ENCODE results near the gene AVEN. TPM values are rescaled to one million over a fixed set of nuclear protein-coding genes. Genes with fewer than 3 reads are reported as not detected.

AVEN gene
- total RNA-seq, 2 donors from 2014 or later, result 12.9 to 18.9 TPM

- no peaks in the 10 kb centered on the region for H3K4me1 ChIP-seq
- H3K9me3 ChIP-seq, result no peaks in the 10 kb centered on the region
- H3K27ac ChIP-seq, result no peak overlapping the region
- TF ChIP-seq CTCF (IDR thresholded peaks at IDR 0.05), result no peak
- H3K4me3 ChIP-seq, result no peak overlapping the region
- no peaks in the 10 kb centered on the region for H3K27me3 ChIP-seq
- DNase-seq (ENCODE audit: low spot score), result no peak
- H3K36me3 ChIP-seq, result no peaks in the 10 kb centered on the region
Measured at GRCh38 chr15:33844597-33844996, 194.4 kb downstream of the AVEN start.

GRCh38 chr15:33844186-33844585 is 194.8 kb downstream of the AVEN start:
- Histone ChIP-seq H3K9me3 (no peaks in the 10 kb centered on the region), H3K27ac (no peak overlapping the region), H3K4me1 (no peaks in the 10 kb centered on the region), H3K27me3 (no peaks in the 10 kb centered on the region), H3K4me3 (no peak overlapping the region), H3K36me3 (no peaks in the 10 kb centered on the region)
- no peak for DNase-seq (ENCODE audit: low spot score)
- TF ChIP-seq CTCF (IDR thresholded peaks at IDR 0.05), result no peak

GRCh38 chr15:33840615-33841014 is 198.4 kb downstream of the AVEN start:
- H3K27ac ChIP-seq, result no peak overlapping the region
- no peaks in the 10 kb centered on the region for H3K4me1 ChIP-seq
- H3K9me3 ChIP-seq, result no peaks in the 10 kb centered on the region
- H3K27me3 ChIP-seq, result no peaks in the 10 kb centered on the region
- H3K36me3 ChIP-seq, result no peaks in the 10 kb centered on the region
- H3K4me3 ChIP-seq, result no peak overlapping the region
- DNase-seq (ENCODE audit: low spot score), result no peak
- no peak for TF ChIP-seq CTCF (IDR thresholded peaks at IDR 0.05)

- H3K9me3 ChIP-seq, result no peaks in the 10 kb centered on the region
- H3K27ac ChIP-seq, result no peak overlapping the region
- no peak for TF ChIP-seq CTCF (IDR thresholded peaks at IDR 0.05)
- H3K27me3 ChIP-seq, result no peaks in the 10 kb centered on the region
- H3K36me3 ChIP-seq, result no peaks in the 10 kb centered on the region
- H3K4me1 ChIP-seq, result no peaks in the 10 kb centered on the region
- H3K4me3 ChIP-seq, result no peak overlapping the region
- no peak for DNase-seq (ENCODE audit: low spot score)
Measured at GRCh38 chr15:33839540-33839939, 199.5 kb downstream of the AVEN start.

GRCh38 chr15:33837294-33837693 is 201.7 kb downstream of the AVEN start:
- no peak for TF ChIP-seq CTCF (IDR thresholded peaks at IDR 0.05)
- Histone ChIP-seq H3K27ac (no peak overlapping the region), H3K4me1 (no peaks in the 10 kb centered on the region)

More at GRCh38 chr15:33837294-33837693, 201.7 kb downstream of the AVEN start:
- no peaks in the 10 kb centered on the region for H3K9me3 ChIP-seq
- no peaks in the 10 kb centered on the region for H3K36me3 ChIP-seq
- H3K27me3 ChIP-seq, result no peaks in the 10 kb centered on the region
- no peak for DNase-seq (ENCODE audit: low spot score)
- H3K4me3 ChIP-seq, result no peak overlapping the region

Data from right atrium auricular region (tissue), 2 donors.